C4-2B (cell line): ENCODE results near the gene USP7.

Source experiments
- ZFX ChIP-seq: fragments of 450-650 bp; IDR thresholded peaks from 2 replicates; pipeline ENCODE4 v1.6.1; 2017
- TF ChIP-seq, protein P1 (sequence below): fragments of 450-650 bp; conservative IDR thresholded peaks from 2 replicates; pipeline ENCODE4 v1.5.1; 2017; ENCODE audit warnings: mild to moderate bottlenecking

DNA sequence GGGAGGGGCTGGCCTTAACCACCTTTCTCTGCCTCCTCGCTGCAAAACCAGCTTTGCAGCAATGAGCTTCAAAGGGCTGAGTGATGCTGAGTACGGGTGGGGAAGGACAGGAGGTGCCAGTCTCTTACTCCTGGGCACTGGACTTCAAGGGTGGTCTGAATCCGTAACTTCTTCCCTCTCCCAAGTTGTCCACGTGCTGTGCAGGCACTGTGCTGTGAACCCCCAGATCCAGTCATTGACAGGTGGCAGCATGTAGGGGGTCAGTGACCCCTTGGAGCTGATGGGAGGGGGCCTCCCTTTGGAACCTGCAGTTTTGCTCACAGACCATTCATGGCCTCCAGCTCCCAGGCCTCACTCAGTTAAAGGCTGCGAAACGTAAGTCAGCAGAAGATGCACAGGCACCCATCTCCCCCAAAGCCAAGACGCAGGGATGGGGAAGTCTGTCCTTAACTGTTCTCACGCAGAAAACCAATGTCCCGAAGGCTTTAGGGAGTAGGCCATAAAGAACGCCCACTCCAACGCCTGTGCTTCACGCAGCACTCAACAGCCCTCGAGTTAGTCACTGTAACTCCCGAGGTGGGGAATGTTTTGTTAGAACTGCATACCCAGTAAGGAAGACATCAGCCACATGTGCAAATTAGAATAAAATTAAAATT, 73.7 kb downstream of the USP7 start:
- TF ChIP-seq, protein P1, sequence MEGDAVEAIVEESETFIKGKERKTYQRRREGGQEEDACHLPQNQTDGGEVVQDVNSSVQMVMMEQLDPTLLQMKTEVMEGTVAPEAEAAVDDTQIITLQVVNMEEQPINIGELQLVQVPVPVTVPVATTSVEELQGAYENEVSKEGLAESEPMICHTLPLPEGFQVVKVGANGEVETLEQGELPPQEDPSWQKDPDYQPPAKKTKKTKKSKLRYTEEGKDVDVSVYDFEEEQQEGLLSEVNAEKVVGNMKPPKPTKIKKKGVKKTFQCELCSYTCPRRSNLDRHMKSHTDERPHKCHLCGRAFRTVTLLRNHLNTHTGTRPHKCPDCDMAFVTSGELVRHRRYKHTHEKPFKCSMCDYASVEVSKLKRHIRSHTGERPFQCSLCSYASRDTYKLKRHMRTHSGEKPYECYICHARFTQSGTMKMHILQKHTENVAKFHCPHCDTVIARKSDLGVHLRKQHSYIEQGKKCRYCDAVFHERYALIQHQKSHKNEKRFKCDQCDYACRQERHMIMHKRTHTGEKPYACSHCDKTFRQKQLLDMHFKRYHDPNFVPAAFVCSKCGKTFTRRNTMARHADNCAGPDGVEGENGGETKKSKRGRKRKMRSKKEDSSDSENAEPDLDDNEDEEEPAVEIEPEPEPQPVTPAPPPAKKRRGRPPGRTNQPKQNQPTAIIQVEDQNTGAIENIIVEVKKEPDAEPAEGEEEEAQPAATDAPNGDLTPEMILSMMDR: no peak
- TF ChIP-seq ZFX: no peak
